Activated B cell treated with CpG ODN at 0.5 μM for 24 hours (primary cell): ENCODE measurements around the gene APLN. TPM values are rescaled to one million over a fixed set of nuclear protein-coding genes. Genes with fewer than 3 reads are reported as not detected.

Experiments used
- ATAC-seq: fragments of 200-7000 bp; cut with Tn5 transposase; one replicate; pipeline ENCODE4 v1.10.0; 2021; ENCODE audit warnings: low read depth, mild to moderate bottlenecking, moderate library complexity
- CTCF ChIA-PET: fragments of 350-600 bp; sonication (Branson Sonifier 250); formaldehyde crosslinking; loops from one replicate; lab custom pipeline; 2021; ENCODE audit warnings: antibody characterized with exemption; lab: Charles Lee
- POLR2A ChIA-PET: fragments of 350-600 bp; sonication (Branson Sonifier 250); formaldehyde crosslinking; loops from one replicate; lab custom pipeline; 2021; ENCODE audit warnings: antibody characterized with exemption; lab: Charles Lee
- DNase-seq: peaks from one replicate; pipeline ENCODE4 v3.0.0; 2022
- H3K27ac Mint-ChIP-seq: one replicate; pipeline ENCODE4 v1.8.0; 2020; ENCODE audit warnings: mixed read lengths
- H3K27me3 Mint-ChIP-seq: one replicate; pipeline ENCODE4 v1.8.0; 2021; ENCODE audit warnings: mixed read lengths
- H3K36me3 Mint-ChIP-seq: one replicate; pipeline ENCODE4 v1.8.0; 2021; ENCODE audit warnings: low read depth, mixed read lengths
- H3K4me1 Mint-ChIP-seq: one replicate; pipeline ENCODE4 v1.8.0; 2021; ENCODE audit warnings: mixed read lengths
- H3K4me3 Mint-ChIP-seq: one replicate; pipeline ENCODE4 v1.8.0; 2020; ENCODE audit warnings: mild to moderate bottlenecking, mixed read lengths
- H3K9me3 Mint-ChIP-seq: one replicate; pipeline ENCODE4 v1.8.0; 2020; ENCODE audit warnings: mixed read lengths
- intact Hi-C: fragments of 100-400 bp; cut with micrococcal nuclease; formaldehyde crosslinking; loops from one replicate; pipeline ENCODE4 v1.15.1; 2024
- total RNA-seq: library from RNA; stranded (reverse); gene quantifications from 2 replicates; pipeline ENCODE4 v1.2.3, GENCODE V29; 2022
- TF ChIP-seq, protein P1 (sequence below): fragments of 200-600 bp; IDR thresholded peaks from one replicate; pipeline ENCODE4 v1.8.0; 2022; ENCODE audit warnings: antibody characterized with exemption, mild to moderate bottlenecking

APLN gene
- total RNA-seq, 1 donor from 2014 or later, result not detected

DNA sequence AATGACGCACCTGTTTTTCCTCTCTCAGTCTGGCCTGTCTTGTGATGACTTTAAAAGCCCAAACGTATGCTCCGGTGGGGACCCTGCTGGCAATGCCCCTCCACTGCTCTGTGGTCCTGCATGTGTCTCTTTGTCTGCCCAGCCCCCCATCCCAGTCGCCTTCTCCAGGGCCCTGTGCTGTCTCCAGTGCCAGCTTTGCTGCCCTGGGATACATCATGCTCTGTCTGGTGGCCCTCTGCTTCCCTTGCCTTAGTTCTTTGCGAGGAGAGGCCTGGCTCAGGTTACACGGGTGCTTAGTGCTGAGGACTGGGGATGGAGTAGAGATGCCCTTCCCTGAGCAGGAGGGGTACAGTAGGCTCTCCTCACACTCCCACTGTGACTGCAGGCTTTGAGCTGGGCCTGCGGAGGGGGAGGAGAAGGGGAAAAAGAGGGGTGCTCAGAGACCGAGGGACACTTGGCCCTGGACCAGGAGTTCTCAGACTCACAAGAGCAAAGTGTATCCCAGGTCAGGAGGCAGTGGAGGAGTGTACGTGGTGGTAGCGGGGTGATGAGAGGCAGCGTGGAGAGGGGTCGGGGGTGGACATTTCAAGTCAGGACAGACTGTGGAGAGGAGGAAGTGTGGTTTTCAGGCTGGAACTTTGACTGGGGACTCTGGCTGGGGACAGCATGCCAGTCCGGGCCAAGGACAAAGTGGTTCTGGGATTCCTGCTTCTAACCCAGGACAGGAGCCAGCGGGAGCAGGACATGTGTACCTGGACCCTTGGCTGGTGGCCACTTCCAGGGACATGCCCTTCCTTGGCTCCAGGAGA is 2.8 kb downstream of the APLN start:
- Mint-ChIP-seq H3K36me3 (no peaks in the 10 kb centered on the region), H3K4me3 (no peak overlapping the region), H3K9me3 (no peaks in the 10 kb centered on the region), H3K27ac (no peak overlapping the region), H3K27me3 (peaks cover 12% of the 10 kb centered on the region), H3K4me1 (peaks cover 11% of the 10 kb centered on the region)
- ChIA-PET POLR2A (no interaction called here), CTCF (no interaction called here)
- TF ChIP-seq, protein P1, sequence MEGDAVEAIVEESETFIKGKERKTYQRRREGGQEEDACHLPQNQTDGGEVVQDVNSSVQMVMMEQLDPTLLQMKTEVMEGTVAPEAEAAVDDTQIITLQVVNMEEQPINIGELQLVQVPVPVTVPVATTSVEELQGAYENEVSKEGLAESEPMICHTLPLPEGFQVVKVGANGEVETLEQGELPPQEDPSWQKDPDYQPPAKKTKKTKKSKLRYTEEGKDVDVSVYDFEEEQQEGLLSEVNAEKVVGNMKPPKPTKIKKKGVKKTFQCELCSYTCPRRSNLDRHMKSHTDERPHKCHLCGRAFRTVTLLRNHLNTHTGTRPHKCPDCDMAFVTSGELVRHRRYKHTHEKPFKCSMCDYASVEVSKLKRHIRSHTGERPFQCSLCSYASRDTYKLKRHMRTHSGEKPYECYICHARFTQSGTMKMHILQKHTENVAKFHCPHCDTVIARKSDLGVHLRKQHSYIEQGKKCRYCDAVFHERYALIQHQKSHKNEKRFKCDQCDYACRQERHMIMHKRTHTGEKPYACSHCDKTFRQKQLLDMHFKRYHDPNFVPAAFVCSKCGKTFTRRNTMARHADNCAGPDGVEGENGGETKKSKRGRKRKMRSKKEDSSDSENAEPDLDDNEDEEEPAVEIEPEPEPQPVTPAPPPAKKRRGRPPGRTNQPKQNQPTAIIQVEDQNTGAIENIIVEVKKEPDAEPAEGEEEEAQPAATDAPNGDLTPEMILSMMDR, result no peak
- intact Hi-C loops, result no loop called here
- DNase-seq (no peak), ATAC-seq (no peak)

DNA sequence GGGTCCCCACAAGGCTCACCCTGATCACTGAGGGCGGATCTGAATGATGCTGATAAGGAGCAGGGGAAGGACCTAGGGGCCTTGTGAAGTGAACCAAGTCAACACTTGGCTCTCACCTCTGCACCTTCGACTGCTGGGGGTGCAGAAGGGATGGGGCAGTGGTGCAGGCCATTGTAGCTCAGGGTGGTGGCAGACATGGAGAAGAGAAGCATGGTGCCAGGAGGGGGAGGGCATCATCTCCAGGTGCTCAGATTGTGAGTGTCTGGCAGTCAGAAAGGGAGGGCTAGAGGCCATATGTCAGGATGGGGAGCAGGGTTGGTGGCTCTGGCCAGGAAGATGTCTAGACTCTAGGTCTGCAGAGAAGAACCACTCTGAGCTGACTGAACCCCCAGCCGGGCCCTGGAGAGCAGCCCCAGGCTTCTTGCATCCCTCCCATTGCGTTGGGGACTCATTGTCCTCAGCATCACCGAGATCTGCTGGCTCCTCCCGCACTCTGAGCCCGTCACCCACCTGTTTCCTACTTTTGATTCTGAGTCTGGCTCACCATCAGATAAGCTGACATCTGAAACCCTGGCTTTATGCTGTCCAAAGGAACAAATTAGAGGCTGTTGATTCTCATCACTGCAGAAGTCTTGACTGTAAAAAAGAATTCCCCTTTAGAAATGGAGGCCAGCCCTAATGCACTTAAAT is 3.8 kb downstream of the APLN start:
- Mint-ChIP-seq H3K4me1 (peaks cover 11% of the 10 kb centered on the region), H3K4me3 (no peak overlapping the region), H3K36me3 (no peaks in the 10 kb centered on the region), H3K9me3 (no peaks in the 10 kb centered on the region), H3K27me3 (peaks cover 12% of the 10 kb centered on the region), H3K27ac (no peak overlapping the region)
- intact Hi-C loops, result no loop called here
- DNase-seq (no peak), ATAC-seq (no peak)
- ChIA-PET CTCF (no interaction called here), POLR2A (no interaction called here)
- TF ChIP-seq, protein P1, result no peak

DNA sequence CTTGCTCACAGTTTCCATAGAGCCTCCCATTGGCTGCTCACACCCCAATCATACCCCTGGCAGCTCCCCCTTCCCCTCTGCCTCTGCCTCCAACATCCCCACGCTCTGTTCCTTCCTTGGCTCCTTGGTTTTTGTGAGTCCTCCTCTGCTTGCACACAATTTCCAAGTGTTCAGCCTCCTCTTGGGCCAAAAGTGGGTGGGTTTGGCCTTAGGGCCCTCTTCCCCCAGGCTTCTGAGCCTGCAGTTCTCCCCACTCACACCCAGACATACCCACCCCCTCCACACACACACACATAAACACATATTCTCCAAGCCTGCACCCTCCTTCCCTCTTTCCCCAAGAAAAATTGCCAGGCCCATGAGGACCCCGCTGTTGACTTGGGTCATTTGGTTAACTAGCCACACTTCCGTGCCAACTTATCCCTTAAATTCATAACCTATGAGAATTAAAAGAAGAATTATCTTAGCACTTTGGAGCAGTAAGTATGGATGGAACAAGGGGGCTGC is 4.5 kb downstream of the APLN start:
- ChIA-PET CTCF (no interaction called here), POLR2A (no interaction called here)
- intact Hi-C loops, result no loop called here
- no peaks in the 10 kb centered on the region for H3K9me3 Mint-ChIP-seq
- no peak for DNase-seq
- TF ChIP-seq, protein P1, result no peak
- no peak overlapping the region for H3K4me3 Mint-ChIP-seq
- peaks cover 5% of the 10 kb centered on the region for H3K4me1 Mint-ChIP-seq
- H3K36me3 Mint-ChIP-seq, result no peaks in the 10 kb centered on the region
- H3K27me3 Mint-ChIP-seq, result peaks cover 7% of the 10 kb centered on the region
- H3K27ac Mint-ChIP-seq, result no peak overlapping the region
- no peak for ATAC-seq

DNA sequence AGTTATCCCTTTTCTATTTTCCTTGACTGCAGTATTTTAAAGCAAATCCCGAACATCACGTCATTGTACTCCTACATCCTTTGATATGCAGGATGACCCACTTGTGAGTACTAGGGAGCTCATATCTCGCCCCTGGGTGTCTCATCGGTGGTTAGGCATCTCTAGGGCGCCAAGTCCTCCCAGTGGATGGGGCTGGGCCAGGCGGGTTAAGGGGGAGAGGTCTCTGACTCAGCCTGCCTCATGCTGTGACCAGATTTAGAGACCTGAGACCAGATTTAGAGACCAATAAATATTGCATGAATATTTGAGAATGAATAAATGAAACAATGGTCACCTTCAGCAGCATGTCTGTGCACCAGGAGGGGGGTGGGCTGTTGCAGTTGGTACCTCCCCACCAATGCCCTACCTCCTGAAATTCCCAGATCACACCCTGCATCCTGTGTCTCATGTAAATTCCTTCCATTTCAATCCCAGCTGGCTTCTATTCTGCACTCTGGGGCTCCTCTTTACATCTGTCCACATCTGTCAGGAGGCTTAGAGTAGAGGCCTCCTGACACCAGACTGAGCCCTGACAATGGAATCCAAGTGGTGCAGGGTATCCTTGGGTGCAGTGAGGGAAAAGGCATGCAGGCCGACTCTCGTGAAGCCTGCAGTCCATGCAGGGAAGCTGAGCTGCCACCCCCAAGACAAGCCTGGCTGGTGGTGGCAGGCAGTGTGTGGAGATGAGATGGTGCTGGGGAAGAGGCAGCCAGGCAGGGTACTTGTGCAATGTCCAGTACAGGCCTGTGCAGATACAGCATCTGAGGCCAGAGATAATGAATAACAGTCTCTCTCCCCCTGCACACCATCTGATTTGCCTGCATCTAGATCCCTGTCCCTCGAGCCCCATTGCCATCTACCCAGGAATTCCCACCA is 5.2 kb downstream of the APLN start:
- intact Hi-C loops, result no loop called here
- H3K27ac Mint-ChIP-seq, result no peak overlapping the region
- CTCF ChIA-PET, result no interaction called here
- ATAC-seq (no peak), DNase-seq (no peak)
- no peaks in the 10 kb centered on the region for H3K9me3 Mint-ChIP-seq
- peaks cover 3% of the 10 kb centered on the region for H3K4me1 Mint-ChIP-seq
- H3K4me3 Mint-ChIP-seq, result no peak overlapping the region
- peaks cover 7% of the 10 kb centered on the region for H3K27me3 Mint-ChIP-seq
- no peaks in the 10 kb centered on the region for H3K36me3 Mint-ChIP-seq
- POLR2A ChIA-PET, result interaction anchor here (0.6 kb wide), 1 partner anchor 46 kb away, joined by 3 read pairs; no protein-coding TSS in a partner anchor
- TF ChIP-seq, protein P1, result no peak
